ENCODE results near the gene P2RY6. TPM values are rescaled to one million over a fixed set of nuclear protein-coding genes. Genes with fewer than 3 reads are reported as not detected.

P2RY6 gene, protein sequence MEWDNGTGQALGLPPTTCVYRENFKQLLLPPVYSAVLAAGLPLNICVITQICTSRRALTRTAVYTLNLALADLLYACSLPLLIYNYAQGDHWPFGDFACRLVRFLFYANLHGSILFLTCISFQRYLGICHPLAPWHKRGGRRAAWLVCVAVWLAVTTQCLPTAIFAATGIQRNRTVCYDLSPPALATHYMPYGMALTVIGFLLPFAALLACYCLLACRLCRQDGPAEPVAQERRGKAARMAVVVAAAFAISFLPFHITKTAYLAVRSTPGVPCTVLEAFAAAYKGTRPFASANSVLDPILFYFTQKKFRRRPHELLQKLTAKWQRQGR
- polyA plus RNA-seq: 0.04 to 0.22 TPM (median 0.09 TPM) in 3 replicates
- not detected for polyA plus RNA-seq (2011; ENCODE audit: low read depth)
- 0.10 and 0.13 TPM in 2 replicates for polyA plus RNA-seq (2011; cell fraction: cytosol; rRNA removed)
- 0.12 and 0.28 TPM in 2 replicates for polyA plus RNA-seq (2011; cell fraction: nucleus; rRNA removed)
- 0.17 and 0.23 TPM in 2 replicates for polyA plus RNA-seq (2012; ENCODE audit: low replicate concordance)
- polyA minus RNA-seq: 0.48 to 2.1 TPM in 2 of 3 replicates, not detected in the other
- not detected for polyA minus RNA-seq (2011; cell fraction: cytosol; rRNA and poly(A)+ RNA removed)
- polyA minus RNA-seq (2011; cell fraction: nucleus; rRNA and poly(A)+ RNA removed): not detected in 2 replicates

DNA sequence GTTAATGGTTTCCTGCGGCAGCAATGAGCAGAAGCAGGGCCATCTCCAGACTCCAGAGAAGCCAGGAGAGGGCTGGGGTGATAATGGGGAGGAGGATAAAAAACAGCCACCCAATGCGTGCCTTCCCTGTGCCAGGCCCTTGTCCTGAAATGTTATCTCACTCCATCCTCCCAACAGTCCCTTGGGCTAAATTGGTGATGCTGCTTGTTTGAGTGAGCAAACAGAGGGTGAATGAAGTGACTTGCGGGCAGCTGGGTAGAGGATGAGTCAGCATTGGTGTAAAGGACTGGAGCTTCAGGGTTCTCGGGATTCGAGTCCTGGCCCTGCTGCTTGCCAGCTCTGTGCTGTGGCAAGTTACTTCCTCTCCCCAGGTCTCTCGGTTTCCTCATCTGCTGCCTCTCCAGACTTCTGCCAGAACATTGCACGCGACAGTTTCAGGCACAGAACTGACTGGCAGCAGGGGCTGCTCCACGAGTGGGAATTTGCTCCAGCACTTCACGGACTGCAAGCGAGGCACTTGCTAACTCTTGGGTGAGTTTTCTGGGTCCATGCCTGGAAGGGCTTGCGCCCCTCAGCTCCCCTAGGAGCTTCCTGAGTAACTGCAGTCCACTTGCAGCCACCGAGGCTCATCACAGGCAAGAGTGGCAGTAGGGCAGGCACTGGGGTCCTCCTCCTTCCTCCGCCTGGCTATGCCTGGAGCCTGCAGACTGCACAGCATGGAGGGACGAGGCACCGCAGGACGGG is at the start of gene P2RY6:
Gene P2RY6, plus strand, starts transcription at position 403 of the 744 bp plus-strand sequence. CDS start 24,181 bp downstream, outside the sequence.
- TF ChIP-seq EZH2 (IDR thresholded peaks at IDR 0.05; ENCODE audit: low read length): no peak
- TF ChIP-seq, protein P1, sequence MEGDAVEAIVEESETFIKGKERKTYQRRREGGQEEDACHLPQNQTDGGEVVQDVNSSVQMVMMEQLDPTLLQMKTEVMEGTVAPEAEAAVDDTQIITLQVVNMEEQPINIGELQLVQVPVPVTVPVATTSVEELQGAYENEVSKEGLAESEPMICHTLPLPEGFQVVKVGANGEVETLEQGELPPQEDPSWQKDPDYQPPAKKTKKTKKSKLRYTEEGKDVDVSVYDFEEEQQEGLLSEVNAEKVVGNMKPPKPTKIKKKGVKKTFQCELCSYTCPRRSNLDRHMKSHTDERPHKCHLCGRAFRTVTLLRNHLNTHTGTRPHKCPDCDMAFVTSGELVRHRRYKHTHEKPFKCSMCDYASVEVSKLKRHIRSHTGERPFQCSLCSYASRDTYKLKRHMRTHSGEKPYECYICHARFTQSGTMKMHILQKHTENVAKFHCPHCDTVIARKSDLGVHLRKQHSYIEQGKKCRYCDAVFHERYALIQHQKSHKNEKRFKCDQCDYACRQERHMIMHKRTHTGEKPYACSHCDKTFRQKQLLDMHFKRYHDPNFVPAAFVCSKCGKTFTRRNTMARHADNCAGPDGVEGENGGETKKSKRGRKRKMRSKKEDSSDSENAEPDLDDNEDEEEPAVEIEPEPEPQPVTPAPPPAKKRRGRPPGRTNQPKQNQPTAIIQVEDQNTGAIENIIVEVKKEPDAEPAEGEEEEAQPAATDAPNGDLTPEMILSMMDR (optimal IDR thresholded peaks at IDR 0.05 in 1 of 3, IDR thresholded peaks at IDR 0.05 in 1 of 3, conservative IDR thresholded peaks at IDR 0.05 in 1 of 3; ENCODE audit: extremely low read depth in 1 of 3, insufficient read depth in 2 of 3, low read length in 3 of 3): no peak
- peak; percentile 72 for FAIRE-seq
- Histone ChIP-seq H3K9ac (ENCODE audit: control insufficient read depth, extremely low read depth, insufficient read depth, low read length) (no peak within 1 kb of the TSS), H4K20me1 (ENCODE audit: control insufficient read depth, extremely low read depth, insufficient read depth, low read length) (no peaks in the 10 kb centered on the region), H3K4me1 (ENCODE audit: control insufficient read depth, extremely low read depth, insufficient read depth, low read length) (peaks cover 22% of the 10 kb centered on the region), H3K9me1 (ENCODE audit: control insufficient read depth, extremely low read depth, insufficient read depth, low read length) (no peaks in the 10 kb centered on the region), H3K27me3 (ENCODE audit: control insufficient read depth, extremely low read depth, insufficient read depth, low read length) (peaks cover 12% of the 10 kb centered on the region), H3K79me2 (ENCODE audit: control insufficient read depth, insufficient read depth, low read length) (no peaks in the 10 kb centered on the region), H3K36me3 (ENCODE audit: control insufficient read depth in 2 of 2, extremely low read depth in 1 of 2, insufficient read depth in 2 of 2, low read length in 2 of 2) (no peaks in the 10 kb centered on the region), H3K9me3 (ENCODE audit: control insufficient read depth, low read depth, low read length) (no peaks in the 10 kb centered on the region), H3K4me2 (ENCODE audit: control insufficient read depth, extremely low read depth, insufficient read depth, low read depth, low read length) (no peak within 1 kb of the TSS), H3K4me3 (ENCODE audit: control insufficient read depth in 2 of 3, extremely low read depth in 1 of 3, insufficient read depth in 2 of 3, low read depth in 1 of 3, low read length in 3 of 3) (no peak within 1 kb of the TSS), H3K27ac (ENCODE audit: control insufficient read depth, insufficient read depth, low read length) (no peak within 1 kb of the TSS), H2AFZ (ENCODE audit: control insufficient read depth, low read length) (no peak within 1 kb of the TSS)
- DNase-seq (ENCODE audit: low read depth, low spot score): no peak
- dilution Hi-C loops (cut with MboI; ENCODE audit: extremely low pct_ligation_motif_present, low sequenced_read_pairs): no loop called here

DNA sequence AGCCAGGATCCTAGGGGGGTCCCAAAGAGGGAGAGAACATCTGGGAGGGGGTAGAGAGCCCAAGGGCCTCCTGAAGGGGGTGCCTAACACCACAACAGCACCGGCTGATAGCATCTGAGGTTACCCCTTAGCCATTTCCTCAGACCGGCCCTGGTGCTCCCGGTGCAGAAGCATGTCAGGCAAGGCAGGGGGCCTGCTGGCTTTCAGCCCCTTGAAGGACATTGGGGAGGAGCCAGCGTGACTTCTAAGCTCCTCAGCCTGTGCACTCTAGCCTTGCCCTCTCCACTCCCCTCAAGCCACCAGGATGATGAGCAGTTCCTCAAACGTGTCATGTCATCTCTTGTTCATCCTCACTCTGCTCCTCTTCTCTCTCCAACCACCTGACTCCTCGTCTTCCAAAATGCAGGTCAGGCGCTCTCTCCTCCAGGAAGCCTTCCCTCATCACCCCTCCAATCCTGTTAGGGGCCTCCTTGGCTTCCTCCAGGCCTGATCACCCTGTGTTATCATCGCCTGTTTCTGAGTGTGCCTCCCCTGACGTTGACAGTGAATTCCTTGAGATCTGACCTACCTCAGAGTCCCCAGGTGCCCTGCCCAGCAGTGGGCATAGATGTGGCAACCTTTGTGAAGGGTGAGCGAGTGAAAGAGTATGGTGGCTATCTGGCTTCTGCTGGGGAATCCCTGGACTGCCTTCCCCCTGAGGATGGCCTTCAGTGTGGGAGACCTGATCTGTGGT is 48.0 kb upstream of the P2RY6 start:
- Histone ChIP-seq H3K27ac (ENCODE audit: control insufficient read depth, insufficient read depth, low read length) (no peak overlapping the region), H3K9me3 (ENCODE audit: control insufficient read depth, low read depth, low read length) (no peaks in the 10 kb centered on the region), H3K4me3 (ENCODE audit: control insufficient read depth in 2 of 3, extremely low read depth in 1 of 3, insufficient read depth in 2 of 3, low read depth in 1 of 3, low read length in 3 of 3) (no peak overlapping the region), H3K27me3 (ENCODE audit: control insufficient read depth, extremely low read depth, insufficient read depth, low read length) (no peaks in the 10 kb centered on the region), H4K20me1 (ENCODE audit: control insufficient read depth, extremely low read depth, insufficient read depth, low read length) (no peaks in the 10 kb centered on the region), H3K79me2 (ENCODE audit: control insufficient read depth, insufficient read depth, low read length) (no peaks in the 10 kb centered on the region), H3K4me1 (ENCODE audit: control insufficient read depth, extremely low read depth, insufficient read depth, low read length) (peaks cover 29% of the 10 kb centered on the region), H3K4me2 (ENCODE audit: control insufficient read depth, extremely low read depth, insufficient read depth, low read depth, low read length) (no peak overlapping the region), H3K9ac (ENCODE audit: control insufficient read depth, extremely low read depth, insufficient read depth, low read length) (no peak overlapping the region), H3K9me1 (ENCODE audit: control insufficient read depth, extremely low read depth, insufficient read depth, low read length) (no peaks in the 10 kb centered on the region), H3K36me3 (ENCODE audit: control insufficient read depth in 2 of 2, extremely low read depth in 1 of 2, insufficient read depth in 2 of 2, low read length in 2 of 2) (no peaks in the 10 kb centered on the region), H2AFZ (ENCODE audit: control insufficient read depth, low read length) (no peak overlapping the region)
- FAIRE-seq (no peak), DNase-seq (ENCODE audit: low read depth, low spot score) (no peak)
- TF ChIP-seq, protein P1 (optimal IDR thresholded peaks at IDR 0.05 in 1 of 3, IDR thresholded peaks at IDR 0.05 in 1 of 3, conservative IDR thresholded peaks at IDR 0.05 in 1 of 3; ENCODE audit: extremely low read depth in 1 of 3, insufficient read depth in 2 of 3, low read length in 3 of 3): no peak
- TF ChIP-seq EZH2 (IDR thresholded peaks at IDR 0.05; ENCODE audit: low read length): no peak
- dilution Hi-C loops (cut with MboI; ENCODE audit: extremely low pct_ligation_motif_present, low sequenced_read_pairs): no loop called here

All from keratinocyte (primary cell).